Osteoblast (primary cell): ENCODE data around the gene BCAS3. TPM values are rescaled to one million over a fixed set of nuclear protein-coding genes. Genes with fewer than 3 reads are reported as not detected.

Experiments
- DNase-seq: peaks from one replicate; pipeline ENCODE4 v3.0.0; 2011; ENCODE audit warnings: low spot score, mixed read lengths; ENCODE audit not compliant: insufficient read length; ENCODE audit errors: missing footprints
- H2AFZ ChIP-seq: 2 replicates; pipeline ENCODE4 v1.6.0; 2011; ENCODE audit warnings: mild to moderate bottlenecking, low read length
- H3K27ac ChIP-seq: 2 replicates; pipeline ENCODE4 v1.5.1; 2011; ENCODE audit warnings: mild to moderate bottlenecking, low read depth, low read length, moderate library complexity
- H3K27me3 ChIP-seq: 2 replicates; pipeline ENCODE4 v1.6.0; 2012; ENCODE audit warnings: mild to moderate bottlenecking, control low read depth, inconsistent platforms, low read length, moderate library complexity; ENCODE audit not compliant: insufficient read depth
- H3K36me3 ChIP-seq: 2 replicates; pipeline ENCODE4 v1.5.1; 2011; ENCODE audit warnings: mild to moderate bottlenecking, low read length, control low read depth, moderate library complexity; ENCODE audit not compliant: insufficient read depth
- H3K4me1 ChIP-seq: 2 replicates; pipeline ENCODE4 v1.5.1; 2011; ENCODE audit warnings: mild to moderate bottlenecking, low read length, control low read depth, moderate library complexity; ENCODE audit not compliant: insufficient read depth
- H3K4me2 ChIP-seq: 2 replicates; pipeline ENCODE4 v1.6.0; 2011; ENCODE audit warnings: mild to moderate bottlenecking, low read length; ENCODE audit not compliant: insufficient read depth
- H3K4me3 ChIP-seq: fragments of 200-600 bp; sonication (generic); 3 replicates; pipeline ENCODE4 v1.5.1; 2012; ENCODE audit warnings: mild to moderate bottlenecking, low read length, inconsistent platforms; ENCODE audit not compliant: insufficient read depth
- H3K79me2 ChIP-seq: 2 replicates; pipeline ENCODE4 v1.6.0; 2012; ENCODE audit warnings: mild to moderate bottlenecking, low read length, control low read depth, inconsistent platforms; ENCODE audit not compliant: insufficient read depth
- H3K9me3 ChIP-seq: 2 replicates; pipeline ENCODE4 v1.5.1; 2011; ENCODE audit warnings: low read depth, low read length, control low read depth
- H4K20me1 ChIP-seq: 2 replicates; pipeline ENCODE4 v1.6.0; 2012; ENCODE audit warnings: mild to moderate bottlenecking, low read length, control low read depth; ENCODE audit not compliant: insufficient read depth
- total RNA-seq: library from RNA; depleted of rRNA; stranded (reverse); fragments of >200 nt; gene quantifications from 2 replicates; pipeline ENCODE4 v1.2.3, GENCODE V29; 2012
- TF ChIP-seq, protein P1 (sequence below): IDR thresholded peaks from 2 replicates; pipeline ENCODE4 v1.5.1; 2011; ENCODE audit warnings: mild to moderate bottlenecking, low read depth, low read length, moderate library complexity; ENCODE audit errors: extremely low read depth

The BCAS3 gene
- total RNA-seq, 1 donor = 31.5 TPM

DNA sequence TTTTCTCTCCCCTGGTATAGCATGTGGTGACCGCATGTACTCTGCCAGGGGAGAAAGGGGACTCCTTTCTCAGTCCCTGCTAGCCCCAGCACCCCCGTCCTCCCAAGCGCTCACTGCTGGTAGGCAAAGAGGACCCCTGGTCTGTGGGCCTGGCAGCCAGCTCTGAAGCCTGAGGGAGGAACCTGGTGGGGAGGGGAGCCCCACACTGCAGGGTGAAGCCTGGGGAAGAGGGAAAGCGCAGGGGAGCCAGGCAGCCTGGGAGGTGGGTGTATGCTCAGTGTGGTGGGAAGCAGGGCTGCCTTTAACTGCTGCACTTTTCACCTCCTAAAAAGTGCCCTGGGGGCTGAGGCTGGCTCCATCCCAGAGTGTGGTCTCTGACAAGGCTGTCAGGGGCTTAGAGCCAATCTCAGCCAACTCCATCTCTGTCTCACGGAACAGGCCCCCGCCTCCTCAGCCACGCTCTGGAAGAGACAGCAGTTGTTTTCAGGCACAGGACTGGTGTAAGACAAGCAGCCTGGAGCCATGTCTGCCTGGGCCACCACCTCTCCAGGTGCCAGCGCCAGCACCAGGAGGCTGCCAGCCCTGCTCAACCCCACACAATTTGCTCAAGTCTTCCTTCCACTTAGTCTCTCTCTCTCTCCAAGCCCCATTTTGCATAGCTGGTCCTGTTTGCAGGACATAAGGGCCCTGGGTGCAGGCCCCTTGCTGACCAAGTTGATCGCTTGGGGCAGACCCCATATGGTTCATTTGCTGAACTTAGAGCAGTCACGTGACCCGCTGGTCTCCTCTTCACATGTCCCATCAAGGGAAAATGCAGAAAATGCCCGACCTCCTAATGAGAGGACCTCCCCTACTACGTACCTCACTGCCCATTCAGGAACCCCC, 707.3 kb downstream of the BCAS3 start:
- H3K4me1 ChIP-seq = peaks cover 4% of the 10 kb centered on the region

GRCh38 chr17:61385577-61386236, 708.1 kb downstream of the BCAS3 start:
- no peak overlapping the region for H2AFZ ChIP-seq
- H4K20me1 ChIP-seq = no peaks in the 10 kb centered on the region
- no peak overlapping the region for H3K4me2 ChIP-seq
- no peaks in the 10 kb centered on the region for H3K9me3 ChIP-seq
- no peaks in the 10 kb centered on the region for H3K27me3 ChIP-seq
- TF ChIP-seq, protein P1, sequence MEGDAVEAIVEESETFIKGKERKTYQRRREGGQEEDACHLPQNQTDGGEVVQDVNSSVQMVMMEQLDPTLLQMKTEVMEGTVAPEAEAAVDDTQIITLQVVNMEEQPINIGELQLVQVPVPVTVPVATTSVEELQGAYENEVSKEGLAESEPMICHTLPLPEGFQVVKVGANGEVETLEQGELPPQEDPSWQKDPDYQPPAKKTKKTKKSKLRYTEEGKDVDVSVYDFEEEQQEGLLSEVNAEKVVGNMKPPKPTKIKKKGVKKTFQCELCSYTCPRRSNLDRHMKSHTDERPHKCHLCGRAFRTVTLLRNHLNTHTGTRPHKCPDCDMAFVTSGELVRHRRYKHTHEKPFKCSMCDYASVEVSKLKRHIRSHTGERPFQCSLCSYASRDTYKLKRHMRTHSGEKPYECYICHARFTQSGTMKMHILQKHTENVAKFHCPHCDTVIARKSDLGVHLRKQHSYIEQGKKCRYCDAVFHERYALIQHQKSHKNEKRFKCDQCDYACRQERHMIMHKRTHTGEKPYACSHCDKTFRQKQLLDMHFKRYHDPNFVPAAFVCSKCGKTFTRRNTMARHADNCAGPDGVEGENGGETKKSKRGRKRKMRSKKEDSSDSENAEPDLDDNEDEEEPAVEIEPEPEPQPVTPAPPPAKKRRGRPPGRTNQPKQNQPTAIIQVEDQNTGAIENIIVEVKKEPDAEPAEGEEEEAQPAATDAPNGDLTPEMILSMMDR = peak; percentile 11
- no peaks in the 10 kb centered on the region for H3K36me3 ChIP-seq
- no peaks in the 10 kb centered on the region for H3K79me2 ChIP-seq
- H3K27ac ChIP-seq = no peak overlapping the region
- no peak overlapping the region for H3K4me3 ChIP-seq
- DNase-seq = peak; percentile 74
- peaks cover 4% of the 10 kb centered on the region for H3K4me1 ChIP-seq

More for the DNA sequence above, 707.3 kb downstream of the BCAS3 start:
- H3K79me2 ChIP-seq = no peaks in the 10 kb centered on the region
- H2AFZ ChIP-seq = no peak overlapping the region
- no peaks in the 10 kb centered on the region for H4K20me1 ChIP-seq
- H3K27me3 ChIP-seq = no peaks in the 10 kb centered on the region
- no peak overlapping the region for H3K4me2 ChIP-seq
- peak; percentile 44 for DNase-seq
- H3K4me3 ChIP-seq = no peak overlapping the region
- H3K9me3 ChIP-seq = no peaks in the 10 kb centered on the region
- no peak overlapping the region for H3K27ac ChIP-seq
- TF ChIP-seq, protein P1 = no peak
- no peaks in the 10 kb centered on the region for H3K36me3 ChIP-seq

- Histone ChIP-seq H3K36me3 (no peaks in the 10 kb centered on the region), H3K4me2 (no peak overlapping the region), H3K9me3 (no peaks in the 10 kb centered on the region), H4K20me1 (no peaks in the 10 kb centered on the region), H3K27me3 (no peaks in the 10 kb centered on the region), H3K79me2 (no peaks in the 10 kb centered on the region), H2AFZ (no peak overlapping the region), H3K27ac (no peak overlapping the region), H3K4me1 (peaks cover 4% of the 10 kb centered on the region), H3K4me3 (no peak overlapping the region)
- DNase-seq = peak; percentile 59
- TF ChIP-seq, protein P1 = no peak
Observed at GRCh38 chr17:61386251-61386650, 708.6 kb downstream of the BCAS3 start.

- no peak overlapping the region for H3K4me3 ChIP-seq
- DNase-seq = peak; percentile 25
- H3K27ac ChIP-seq = no peak overlapping the region
- no peaks in the 10 kb centered on the region for H3K27me3 ChIP-seq
- no peaks in the 10 kb centered on the region for H3K9me3 ChIP-seq
- no peak overlapping the region for H2AFZ ChIP-seq
- H3K4me2 ChIP-seq = no peak overlapping the region
- TF ChIP-seq, protein P1 = no peak
- H3K4me1 ChIP-seq = peaks cover 4% of the 10 kb centered on the region
- no peaks in the 10 kb centered on the region for H4K20me1 ChIP-seq
- H3K36me3 ChIP-seq = no peaks in the 10 kb centered on the region
- no peaks in the 10 kb centered on the region for H3K79me2 ChIP-seq
Observed at GRCh38 chr17:61387011-61387410, 709.4 kb downstream of the BCAS3 start.
